Prostate gland (tissue), 2 donors: ENCODE measurements around the gene GRIN2B.

Source experiments
- POLR2AphosphoS5 ChIP-seq: sonication (generic); formaldehyde crosslinking; IDR thresholded peaks from one replicate; pipeline ENCODE4 v1.6.1; 2017; ENCODE audit warnings: antibody characterized with exemption
- TF ChIP-seq, protein P1 (sequence below), 4 experiments: fragments of 200-600 bp in 2 of 4; fragments of 450-650 bp in 2 of 4; sonication (generic) in 2 of 4; IDR thresholded peaks; 1 replicate in 3 of 4; 2 replicates in 1 of 4; pipeline ENCODE4 v1.5.1; 2016 to 2019; ENCODE audit warnings: antibody characterized with exemption in 4 of 4, mild to moderate bottlenecking in 2 of 4, moderate library complexity in 2 of 4

DNA sequence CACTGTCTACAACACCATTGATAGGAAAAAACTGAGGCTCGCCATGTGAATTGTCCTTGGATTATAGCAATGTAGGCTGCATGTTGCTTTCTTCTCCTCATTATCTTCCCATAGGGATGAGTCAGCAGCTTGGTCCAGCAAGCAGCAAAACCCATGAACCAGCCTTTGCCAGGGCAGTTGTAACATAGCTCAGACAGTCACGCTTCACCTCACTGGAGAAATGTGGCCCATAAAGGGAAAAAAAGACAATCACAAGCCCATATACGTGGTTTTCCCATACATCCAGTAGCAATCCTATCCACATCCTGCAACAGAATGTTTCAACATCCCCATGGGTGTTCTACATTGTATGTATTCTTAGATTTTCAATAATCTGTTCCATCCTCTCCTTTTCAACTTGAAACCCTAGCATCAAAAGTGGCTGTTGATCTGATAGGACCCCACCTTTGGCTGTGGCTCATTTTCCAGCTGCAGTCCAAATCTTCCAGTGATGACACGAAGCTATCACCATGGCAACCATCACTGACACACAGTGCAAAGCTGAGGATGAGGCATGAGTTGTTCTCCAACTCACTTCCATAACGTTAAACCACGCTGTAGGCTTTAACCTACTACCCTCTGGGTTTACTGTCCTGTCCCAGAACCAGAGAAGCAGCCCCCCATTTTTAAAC is 34.0 kb downstream of the GRIN2B start:
- TF ChIP-seq POLR2AphosphoS5 = no peak
- TF ChIP-seq, protein P1, sequence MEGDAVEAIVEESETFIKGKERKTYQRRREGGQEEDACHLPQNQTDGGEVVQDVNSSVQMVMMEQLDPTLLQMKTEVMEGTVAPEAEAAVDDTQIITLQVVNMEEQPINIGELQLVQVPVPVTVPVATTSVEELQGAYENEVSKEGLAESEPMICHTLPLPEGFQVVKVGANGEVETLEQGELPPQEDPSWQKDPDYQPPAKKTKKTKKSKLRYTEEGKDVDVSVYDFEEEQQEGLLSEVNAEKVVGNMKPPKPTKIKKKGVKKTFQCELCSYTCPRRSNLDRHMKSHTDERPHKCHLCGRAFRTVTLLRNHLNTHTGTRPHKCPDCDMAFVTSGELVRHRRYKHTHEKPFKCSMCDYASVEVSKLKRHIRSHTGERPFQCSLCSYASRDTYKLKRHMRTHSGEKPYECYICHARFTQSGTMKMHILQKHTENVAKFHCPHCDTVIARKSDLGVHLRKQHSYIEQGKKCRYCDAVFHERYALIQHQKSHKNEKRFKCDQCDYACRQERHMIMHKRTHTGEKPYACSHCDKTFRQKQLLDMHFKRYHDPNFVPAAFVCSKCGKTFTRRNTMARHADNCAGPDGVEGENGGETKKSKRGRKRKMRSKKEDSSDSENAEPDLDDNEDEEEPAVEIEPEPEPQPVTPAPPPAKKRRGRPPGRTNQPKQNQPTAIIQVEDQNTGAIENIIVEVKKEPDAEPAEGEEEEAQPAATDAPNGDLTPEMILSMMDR (IDR thresholded peaks at IDR 0.05) = no peak
